ENCODE results near the gene SAMD3. TPM values are rescaled to one million over a fixed set of nuclear protein-coding genes. Genes with fewer than 3 reads are reported as not detected.
A peak's percentile ranks its signal among the peaks of the same experiment; 100 is the strongest.
"Not testable (repeated sequence)": the region's sequence is repeated elsewhere in the genome, so short reads cannot be mapped to it uniquely, and the experiment has no call there.

The SAMD3 gene, protein sequence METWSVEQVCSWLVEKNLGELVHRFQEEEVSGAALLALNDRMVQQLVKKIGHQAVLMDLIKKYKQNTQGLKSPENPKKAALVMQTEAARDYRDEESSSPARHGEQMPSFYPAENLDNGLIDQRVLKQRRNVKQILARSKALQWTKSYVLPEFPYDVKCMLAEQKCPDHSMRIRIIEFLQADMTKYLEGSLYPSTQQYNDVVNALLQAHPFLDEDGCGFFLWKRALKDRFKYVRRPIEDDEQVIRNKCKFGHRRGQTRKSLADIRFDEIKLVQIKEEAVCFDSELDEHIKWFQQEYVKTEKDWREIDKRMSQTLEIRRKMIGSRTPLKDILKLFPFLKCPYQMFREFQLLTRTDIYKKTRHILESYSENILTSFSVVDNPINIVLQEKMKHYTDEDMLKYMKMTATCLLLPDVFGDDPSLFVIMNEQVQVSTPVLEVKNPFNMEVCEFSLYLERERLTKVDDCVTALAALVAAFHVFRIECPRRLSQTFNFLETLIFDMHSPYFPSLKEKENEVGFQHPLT
- total RNA-seq (2022): not detected in 2 replicates
- Bru-seq, nascent RNA: percentile 0 among the genes with signal in this experiment
- BruChase-seq, experiment 1, labeled RNA remaining after a 6-hour chase: percentile 2 among the genes with signal in this experiment
- BruChase-seq, experiment 2, labeled RNA remaining after a 2-hour chase: percentile 3 among the genes with signal in this experiment
- long read RNA-seq: 0 reads

DNA sequence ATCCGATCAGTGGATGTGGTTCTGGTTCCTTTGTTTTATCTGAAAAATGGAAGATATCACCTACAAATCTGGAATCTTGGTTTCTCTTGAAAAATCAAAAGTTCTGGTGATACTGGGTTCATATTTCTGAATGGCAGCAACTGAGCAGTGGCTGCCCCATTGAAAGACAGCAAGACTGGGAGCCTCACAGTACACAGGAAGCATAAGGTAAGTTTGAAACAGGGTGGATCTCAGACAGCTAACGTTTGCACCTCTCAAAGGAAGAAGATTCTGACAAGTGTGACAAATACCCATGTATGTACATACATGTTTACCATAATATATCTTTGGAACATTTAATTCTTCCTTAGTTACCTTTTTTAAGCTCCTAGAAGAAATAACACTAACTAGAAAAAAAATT is at the start of gene SAMD3:
Gene SAMD3, minus strand, starts transcription at position 177 of the 400 bp plus-strand sequence. CDS start 7,678 bp downstream, outside the sequence.
- no peak within 1 kb of the TSS for H3K27ac Mint-ChIP-seq (ENCODE audit: unreplicated experiment)
- no peak for TF ChIP-seq CTCF (IDR thresholded peaks at IDR 0.05; ENCODE audit: unreplicated experiment)
- DNase-seq: no peak
- H3K4me1 Mint-ChIP-seq (ENCODE audit: low read depth, unreplicated experiment): no peaks in the 10 kb centered on the region
- H3K4me3 Mint-ChIP-seq (ENCODE audit: low read depth, unreplicated experiment): no peak within 1 kb of the TSS
- peaks cover 5% of the 10 kb centered on the region for H3K9me3 Mint-ChIP-seq (ENCODE audit: low read depth, unreplicated experiment)
- CTCF ChIA-PET: no interaction called here
- H3K36me3 Mint-ChIP-seq (ENCODE audit: insufficient read depth, unreplicated experiment): no peaks in the 10 kb centered on the region
- BruUV-seq (replicated peaks): no TSS peak
- intact Hi-C loops (cut with micrococcal nuclease; ENCODE audit: unreplicated experiment): no loop called here
- H3K27me3 Mint-ChIP-seq (ENCODE audit: unreplicated experiment): no peaks in the 10 kb centered on the region

DNA sequence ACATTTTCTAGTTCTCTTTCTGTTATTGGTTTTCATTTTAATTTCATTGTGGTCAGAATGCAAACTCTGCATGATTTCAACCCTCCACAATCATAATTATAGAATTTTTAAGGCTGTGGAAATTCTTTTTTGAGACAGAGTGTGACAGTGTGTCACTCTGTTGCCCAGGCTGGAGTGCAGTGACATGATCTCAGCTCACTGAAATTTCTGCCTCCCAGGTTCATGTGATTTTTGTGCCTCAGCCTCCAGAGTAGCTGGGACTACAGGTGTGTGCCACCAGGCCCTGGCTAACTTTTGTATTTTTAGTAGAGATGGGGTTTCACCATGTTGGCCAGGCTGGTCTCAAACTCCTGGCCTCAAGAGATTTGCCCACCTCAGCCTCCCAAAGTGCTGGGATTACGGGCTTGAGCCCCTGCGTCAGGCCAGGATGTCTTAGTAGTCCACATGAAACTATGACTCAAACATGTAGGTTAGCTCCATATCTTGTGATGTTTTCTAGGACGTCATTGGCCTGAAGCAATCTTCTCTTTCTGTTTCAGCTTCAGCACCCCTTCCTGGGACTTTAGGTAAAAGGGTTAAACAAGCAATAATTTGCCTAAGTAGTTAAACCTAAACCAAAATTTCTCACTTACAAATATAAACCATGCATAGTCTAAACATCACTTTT is 47.4 kb upstream of the SAMD3 start:
- CTCF ChIA-PET: no interaction called here
- no peak for DNase-seq
- intact Hi-C loops (cut with micrococcal nuclease; ENCODE audit: unreplicated experiment): no loop called here
- H3K36me3 Mint-ChIP-seq (ENCODE audit: insufficient read depth, unreplicated experiment): no peaks in the 10 kb centered on the region
- H3K4me1 Mint-ChIP-seq (ENCODE audit: low read depth, unreplicated experiment): no peaks in the 10 kb centered on the region
- H3K27ac Mint-ChIP-seq (ENCODE audit: unreplicated experiment): no peak overlapping the region
- peaks cover 3% of the 10 kb centered on the region for H3K9me3 Mint-ChIP-seq (ENCODE audit: low read depth, unreplicated experiment)
- no TSS peak for BruUV-seq (replicated peaks)
- H3K27me3 Mint-ChIP-seq (ENCODE audit: unreplicated experiment): no peaks in the 10 kb centered on the region
- no peak overlapping the region for H3K4me3 Mint-ChIP-seq (ENCODE audit: low read depth, unreplicated experiment)
- no peak for TF ChIP-seq CTCF (IDR thresholded peaks at IDR 0.05; ENCODE audit: unreplicated experiment)

DNA sequence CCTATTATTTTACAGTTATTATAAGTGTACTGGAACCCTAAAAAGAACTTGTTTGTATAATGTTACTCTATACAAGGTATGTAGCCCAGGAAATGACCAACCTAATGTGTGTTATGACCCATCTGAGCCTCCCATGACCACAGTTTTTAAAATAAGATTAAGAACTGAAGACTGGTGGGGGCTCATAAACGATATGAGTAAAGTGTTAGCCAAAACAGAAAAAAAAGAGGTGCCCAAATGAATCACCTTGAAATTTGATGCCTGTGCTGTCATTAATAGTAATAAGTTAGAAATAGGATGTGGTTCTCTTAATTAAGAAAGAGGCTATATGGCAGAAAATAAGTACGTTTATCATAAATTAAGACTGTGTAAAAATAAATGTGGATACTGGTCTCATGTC is 42.8 kb upstream of the SAMD3 start:
- H3K4me3 Mint-ChIP-seq (ENCODE audit: low read depth, unreplicated experiment); H3K27me3 Mint-ChIP-seq (ENCODE audit: unreplicated experiment); CTCF ChIA-PET; DNase-seq; H3K9me3 Mint-ChIP-seq (ENCODE audit: low read depth, unreplicated experiment); BruUV-seq (replicated peaks); H3K36me3 Mint-ChIP-seq (ENCODE audit: insufficient read depth, unreplicated experiment); H3K4me1 Mint-ChIP-seq (ENCODE audit: low read depth, unreplicated experiment); intact Hi-C loops (cut with micrococcal nuclease; ENCODE audit: unreplicated experiment); H3K27ac Mint-ChIP-seq (ENCODE audit: unreplicated experiment): not testable (repeated sequence)

DNA sequence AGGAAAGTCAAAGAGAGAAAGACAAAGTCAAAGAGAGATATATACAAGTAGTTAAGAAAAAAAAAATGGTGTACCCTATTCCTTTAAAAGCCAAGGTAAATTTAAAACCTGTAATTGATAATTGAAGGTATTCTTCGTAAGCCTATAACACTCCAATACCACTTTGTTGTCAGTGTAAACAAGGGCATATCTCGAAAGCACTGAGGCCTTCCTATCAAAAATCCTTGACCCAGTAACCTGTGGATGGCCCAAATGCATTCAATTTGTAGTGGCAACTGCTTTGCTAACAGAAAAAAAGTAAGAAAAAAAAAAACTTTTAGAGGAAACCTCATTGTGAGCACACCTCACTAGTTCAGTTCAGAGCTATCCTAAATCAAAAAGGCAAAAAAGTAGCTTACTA is 39.3 kb upstream of the SAMD3 start:
- intact Hi-C loops (cut with micrococcal nuclease; ENCODE audit: unreplicated experiment): no loop called here
- CTCF ChIA-PET: interaction anchor here (0.5 kb wide), 1 partner anchor 10 kb away, joined by 3 read pairs; no protein-coding TSS in a partner anchor
- DNase-seq: no peak
- TF ChIP-seq CTCF (IDR thresholded peaks at IDR 0.05; ENCODE audit: unreplicated experiment): no peak
- H3K27ac Mint-ChIP-seq (ENCODE audit: unreplicated experiment): no peak overlapping the region
- no TSS peak for BruUV-seq (replicated peaks)
- no peaks in the 10 kb centered on the region for H3K9me3 Mint-ChIP-seq (ENCODE audit: low read depth, unreplicated experiment)
- no peaks in the 10 kb centered on the region for H3K36me3 Mint-ChIP-seq (ENCODE audit: insufficient read depth, unreplicated experiment)
- no peak overlapping the region for H3K4me3 Mint-ChIP-seq (ENCODE audit: low read depth, unreplicated experiment)
- H3K4me1 Mint-ChIP-seq (ENCODE audit: low read depth, unreplicated experiment): peaks cover 12% of the 10 kb centered on the region
- no peaks in the 10 kb centered on the region for H3K27me3 Mint-ChIP-seq (ENCODE audit: unreplicated experiment)

DNA sequence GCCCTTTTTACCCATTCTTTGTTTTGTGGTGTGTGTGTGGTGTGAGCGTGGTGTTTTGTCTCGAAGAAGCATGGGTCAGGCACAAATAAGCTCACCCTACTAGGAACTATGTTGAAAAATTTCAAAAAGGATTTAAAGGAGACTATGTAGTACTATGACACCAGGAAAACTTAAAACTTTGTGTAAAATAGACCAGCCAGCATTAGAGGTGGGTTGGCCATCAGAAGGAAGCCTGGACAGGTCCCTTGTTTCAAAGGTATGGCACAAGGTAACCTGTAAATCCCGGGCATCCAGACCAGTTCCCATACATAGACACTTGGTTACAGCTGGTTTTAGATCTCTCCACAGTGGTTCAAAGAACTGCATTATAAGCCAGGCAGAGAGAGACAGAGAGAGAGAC is 38.8 kb upstream of the SAMD3 start:
- H3K27me3 Mint-ChIP-seq (ENCODE audit: unreplicated experiment); CTCF ChIA-PET; H3K27ac Mint-ChIP-seq (ENCODE audit: unreplicated experiment); BruUV-seq (replicated peaks); H3K36me3 Mint-ChIP-seq (ENCODE audit: insufficient read depth, unreplicated experiment); H3K4me3 Mint-ChIP-seq (ENCODE audit: low read depth, unreplicated experiment); DNase-seq; intact Hi-C loops (cut with micrococcal nuclease; ENCODE audit: unreplicated experiment); H3K9me3 Mint-ChIP-seq (ENCODE audit: low read depth, unreplicated experiment): not testable (repeated sequence)
- peaks cover 12% of the 10 kb centered on the region for H3K4me1 Mint-ChIP-seq (ENCODE audit: low read depth, unreplicated experiment)

- BruUV-seq (replicated peaks); CTCF ChIA-PET; H3K4me3 Mint-ChIP-seq (ENCODE audit: low read depth, unreplicated experiment); H3K27me3 Mint-ChIP-seq (ENCODE audit: unreplicated experiment); H3K9me3 Mint-ChIP-seq (ENCODE audit: low read depth, unreplicated experiment); intact Hi-C loops (cut with micrococcal nuclease; ENCODE audit: unreplicated experiment); DNase-seq; H3K36me3 Mint-ChIP-seq (ENCODE audit: insufficient read depth, unreplicated experiment): not testable (repeated sequence)
- Mint-ChIP-seq H3K4me1 (ENCODE audit: low read depth, unreplicated experiment) (peaks cover 12% of the 10 kb centered on the region), H3K27ac (ENCODE audit: unreplicated experiment) (peak overlapping the region; percentile 19)
Measured at GRCh38 chr6:130260614-130261241, 38.0 kb upstream of the SAMD3 start.

GRCh38 chr6:130260050-130260462 is 37.3 kb upstream of the SAMD3 start:
- H3K4me1 Mint-ChIP-seq (ENCODE audit: low read depth, unreplicated experiment): peaks cover 12% of the 10 kb centered on the region
- BruUV-seq (replicated peaks); H3K9me3 Mint-ChIP-seq (ENCODE audit: low read depth, unreplicated experiment); CTCF ChIA-PET; H3K36me3 Mint-ChIP-seq (ENCODE audit: insufficient read depth, unreplicated experiment); H3K27me3 Mint-ChIP-seq (ENCODE audit: unreplicated experiment); H3K4me3 Mint-ChIP-seq (ENCODE audit: low read depth, unreplicated experiment); intact Hi-C loops (cut with micrococcal nuclease; ENCODE audit: unreplicated experiment); DNase-seq: not testable (repeated sequence)
- peak overlapping the region; percentile 19 for H3K27ac Mint-ChIP-seq (ENCODE audit: unreplicated experiment)
